HCT116 (cell line): Measurements from ENCODE around the gene NDUFB3.

ENCODE experiments used
- CEBPB ChIP-seq: IDR thresholded peaks from 2 replicates; pipeline ENCODE4 v1.6.1; 2012; ENCODE audit warnings: low read depth
- EZH2 ChIP-seq: fragments of 200-600 bp; sonication (generic); IDR thresholded peaks from 2 replicates; pipeline ENCODE4 v1.6.1; 2017; ENCODE audit warnings: antibody characterized with exemption, mixed run types
- JUND ChIP-seq: IDR thresholded peaks from 2 replicates; pipeline ENCODE4 v1.6.1; 2012
- MAX ChIP-seq: IDR thresholded peaks from 2 replicates; pipeline ENCODE4 v1.6.1; 2012
- POLR2A ChIP-seq: IDR thresholded peaks from 2 replicates; pipeline ENCODE4 v1.7.0; 2011; ENCODE audit warnings: borderline replicate concordance; ENCODE audit not compliant: insufficient read depth, insufficient read length; ENCODE audit errors: extremely low read depth
- POLR2AphosphoS5 ChIP-seq: IDR thresholded peaks from 2 replicates; pipeline ENCODE4 v1.6.1; 2011; ENCODE audit warnings: mild to moderate bottlenecking, low read depth, low read length, moderate library complexity
- SRF ChIP-seq: IDR thresholded peaks from 2 replicates; pipeline ENCODE4 v1.6.1; 2012; ENCODE audit warnings: low read depth
- TCF7L2 ChIP-seq: IDR thresholded peaks from 2 replicates; pipeline ENCODE4 v1.7.0; 2011; ENCODE audit warnings: borderline replicate concordance, inconsistent platforms; ENCODE audit not compliant: insufficient read depth, insufficient read length; ENCODE audit errors: extremely low read depth
- ZNF274 ChIP-seq: fragments of 200-500 bp; sonication (Bioruptor generic); IDR thresholded peaks from 2 replicates; pipeline ENCODE4 v1.6.1; 2014; ENCODE audit warnings: mild to moderate bottlenecking, low read depth, low read length, inconsistent platforms
- TF ChIP-seq, protein P1 (sequence below), 3 experiments: fragments of 200-600 bp in 1 of 3; sonication (generic) in 1 of 3; IDR thresholded peaks in 2 of 3; conservative IDR thresholded peaks in 1 of 3; 2 replicates each; pipeline ENCODE4 v1.5.1; 2012 to 2017; ENCODE audit warnings: low read depth in 2 of 3, low read length in 2 of 3, antibody characterized with exemption in 1 of 3, borderline replicate concordance in 1 of 3, control low read depth in 1 of 3, mild to moderate bottlenecking in 1 of 3, mixed read lengths in 1 of 3, mixed run types in 1 of 3, moderate library complexity in 1 of 3; ENCODE audit not compliant: insufficient read depth in 1 of 3
- TF ChIP-seq, protein P2 (sequence below): IDR thresholded peaks from 2 replicates; pipeline ENCODE4 v1.6.1; 2012; ENCODE audit warnings: low read depth

- TF ChIP-seq, protein P1, sequence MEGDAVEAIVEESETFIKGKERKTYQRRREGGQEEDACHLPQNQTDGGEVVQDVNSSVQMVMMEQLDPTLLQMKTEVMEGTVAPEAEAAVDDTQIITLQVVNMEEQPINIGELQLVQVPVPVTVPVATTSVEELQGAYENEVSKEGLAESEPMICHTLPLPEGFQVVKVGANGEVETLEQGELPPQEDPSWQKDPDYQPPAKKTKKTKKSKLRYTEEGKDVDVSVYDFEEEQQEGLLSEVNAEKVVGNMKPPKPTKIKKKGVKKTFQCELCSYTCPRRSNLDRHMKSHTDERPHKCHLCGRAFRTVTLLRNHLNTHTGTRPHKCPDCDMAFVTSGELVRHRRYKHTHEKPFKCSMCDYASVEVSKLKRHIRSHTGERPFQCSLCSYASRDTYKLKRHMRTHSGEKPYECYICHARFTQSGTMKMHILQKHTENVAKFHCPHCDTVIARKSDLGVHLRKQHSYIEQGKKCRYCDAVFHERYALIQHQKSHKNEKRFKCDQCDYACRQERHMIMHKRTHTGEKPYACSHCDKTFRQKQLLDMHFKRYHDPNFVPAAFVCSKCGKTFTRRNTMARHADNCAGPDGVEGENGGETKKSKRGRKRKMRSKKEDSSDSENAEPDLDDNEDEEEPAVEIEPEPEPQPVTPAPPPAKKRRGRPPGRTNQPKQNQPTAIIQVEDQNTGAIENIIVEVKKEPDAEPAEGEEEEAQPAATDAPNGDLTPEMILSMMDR (IDR thresholded peaks at IDR 0.05 in 2 of 3, conservative IDR thresholded peaks at IDR 0.05 in 1 of 3; ENCODE audit: borderline replicate concordance in 1 of 3, insufficient read depth in 1 of 3, low read depth in 2 of 3, low read length in 2 of 3), result no peak
- TF ChIP-seq POLR2A (no peak), POLR2AphosphoS5 (no peak), ZNF274 (no peak), MAX (no peak), CEBPB (no peak), JUND (no peak), EZH2 (no peak), TCF7L2 (no peak), SRF (no peak)
- TF ChIP-seq, protein P2, sequence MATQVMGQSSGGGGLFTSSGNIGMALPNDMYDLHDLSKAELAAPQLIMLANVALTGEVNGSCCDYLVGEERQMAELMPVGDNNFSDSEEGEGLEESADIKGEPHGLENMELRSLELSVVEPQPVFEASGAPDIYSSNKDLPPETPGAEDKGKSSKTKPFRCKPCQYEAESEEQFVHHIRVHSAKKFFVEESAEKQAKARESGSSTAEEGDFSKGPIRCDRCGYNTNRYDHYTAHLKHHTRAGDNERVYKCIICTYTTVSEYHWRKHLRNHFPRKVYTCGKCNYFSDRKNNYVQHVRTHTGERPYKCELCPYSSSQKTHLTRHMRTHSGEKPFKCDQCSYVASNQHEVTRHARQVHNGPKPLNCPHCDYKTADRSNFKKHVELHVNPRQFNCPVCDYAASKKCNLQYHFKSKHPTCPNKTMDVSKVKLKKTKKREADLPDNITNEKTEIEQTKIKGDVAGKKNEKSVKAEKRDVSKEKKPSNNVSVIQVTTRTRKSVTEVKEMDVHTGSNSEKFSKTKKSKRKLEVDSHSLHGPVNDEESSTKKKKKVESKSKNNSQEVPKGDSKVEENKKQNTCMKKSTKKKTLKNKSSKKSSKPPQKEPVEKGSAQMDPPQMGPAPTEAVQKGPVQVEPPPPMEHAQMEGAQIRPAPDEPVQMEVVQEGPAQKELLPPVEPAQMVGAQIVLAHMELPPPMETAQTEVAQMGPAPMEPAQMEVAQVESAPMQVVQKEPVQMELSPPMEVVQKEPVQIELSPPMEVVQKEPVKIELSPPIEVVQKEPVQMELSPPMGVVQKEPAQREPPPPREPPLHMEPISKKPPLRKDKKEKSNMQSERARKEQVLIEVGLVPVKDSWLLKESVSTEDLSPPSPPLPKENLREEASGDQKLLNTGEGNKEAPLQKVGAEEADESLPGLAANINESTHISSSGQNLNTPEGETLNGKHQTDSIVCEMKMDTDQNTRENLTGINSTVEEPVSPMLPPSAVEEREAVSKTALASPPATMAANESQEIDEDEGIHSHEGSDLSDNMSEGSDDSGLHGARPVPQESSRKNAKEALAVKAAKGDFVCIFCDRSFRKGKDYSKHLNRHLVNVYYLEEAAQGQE, result no peak
These were observed 47.3 kb upstream of the NDUFB3 start for GRCh38 chr2:201024518-201024917.
